ENCODE results near the gene ZNF628.

GRCh38 chr19:55460670-55461258, 15.7 kb upstream of the ZNF628 start:
- no peak for TF ChIP-seq FOXM1 (IDR thresholded peaks at IDR 0.05; ENCODE audit: borderline replicate concordance)
- TF ChIP-seq NFRKB (IDR thresholded peaks at IDR 0.05) = no peak
- TF ChIP-seq SP1 (IDR thresholded peaks at IDR 0.05) = no peak
- no peak for TF ChIP-seq SUZ12 (IDR thresholded peaks at IDR 0.05)
- no peak for TF ChIP-seq CTBP1 (IDR thresholded peaks at IDR 0.05; ENCODE audit: borderline replicate concordance)
- no peak for TF ChIP-seq BHLHE40 (IDR thresholded peaks at IDR 0.05; ENCODE audit: borderline replicate concordance)
- TF ChIP-seq FOXA1 (IDR thresholded peaks at IDR 0.05) = no peak
- no peak for TF ChIP-seq FOXK2 (IDR thresholded peaks at IDR 0.05)
- TF ChIP-seq HDGF (IDR thresholded peaks at IDR 0.05; ENCODE audit: borderline replicate concordance) = no peak
- TF ChIP-seq ELF4 (IDR thresholded peaks at IDR 0.05) = no peak
- TF ChIP-seq TARDBP (IDR thresholded peaks at IDR 0.05) = no peak

Data from HEK293T (cell line).